ENCODE measurements around the gene CPVL. TPM values are rescaled to one million over a fixed set of nuclear protein-coding genes. Genes with fewer than 3 reads are reported as not detected.

The CPVL gene
- total RNA-seq, 1 donor from 2014 or later, result 86.3 TPM

- TF ChIP-seq CTCF (IDR thresholded peaks at IDR 0.05; ENCODE audit: borderline replicate concordance), result no peak
- no peaks in the 10 kb centered on the region for H3K27me3 ChIP-seq (ENCODE audit: low read depth)
- no peaks in the 10 kb centered on the region for H3K9me3 ChIP-seq (replicated peaks)
- H3K4me3 ChIP-seq, result no peak overlapping the region
- peaks cover 3% of the 10 kb centered on the region for H3K4me1 ChIP-seq
- H3K27ac ChIP-seq (replicated peaks), result no peak overlapping the region
- H3K36me3 ChIP-seq, result no peaks in the 10 kb centered on the region
- intact Hi-C loops (cut with micrococcal nuclease), result no loop called here
- no peak for DNase-seq
Observed at GRCh38 chr7:29063236-29063635, 83.1 kb downstream of the CPVL start.

GRCh38 chr7:29053105-29053872 lies 93.0 kb downstream of the CPVL start:
- no peak overlapping the region for H3K27ac ChIP-seq (replicated peaks)
- intact Hi-C loops (cut with micrococcal nuclease), result no loop called here
- no peaks in the 10 kb centered on the region for H3K4me1 ChIP-seq
- TF ChIP-seq CTCF (IDR thresholded peaks at IDR 0.05; ENCODE audit: borderline replicate concordance), result no peak
- DNase-seq, result no peak
- peaks cover 24% of the 10 kb centered on the region for H3K9me3 ChIP-seq (replicated peaks)
- no peaks in the 10 kb centered on the region for H3K27me3 ChIP-seq (ENCODE audit: low read depth)
- H3K36me3 ChIP-seq, result no peaks in the 10 kb centered on the region
- no peak overlapping the region for H3K4me3 ChIP-seq

GRCh38 chr7:29046978-29047377 lies 99.4 kb downstream of the CPVL start:
- Histone ChIP-seq H3K4me3 (no peak overlapping the region), H3K36me3 (no peaks in the 10 kb centered on the region), H3K4me1 (peaks cover 14% of the 10 kb centered on the region), H3K9me3 (replicated peaks) (no peaks in the 10 kb centered on the region), H3K27ac (replicated peaks) (no peak overlapping the region), H3K27me3 (ENCODE audit: low read depth) (no peaks in the 10 kb centered on the region)
- no peak for DNase-seq
- intact Hi-C loops (cut with micrococcal nuclease), result no loop called here
- no peak for TF ChIP-seq CTCF (IDR thresholded peaks at IDR 0.05; ENCODE audit: borderline replicate concordance)

GRCh38 chr7:29045258-29046086 lies 100.9 kb downstream of the CPVL start:
- Histone ChIP-seq H3K9me3 (replicated peaks) (no peaks in the 10 kb centered on the region), H3K36me3 (no peaks in the 10 kb centered on the region), H3K27me3 (ENCODE audit: low read depth) (no peaks in the 10 kb centered on the region), H3K4me3 (no peak overlapping the region), H3K27ac (replicated peaks) (no peak overlapping the region), H3K4me1 (peaks cover 22% of the 10 kb centered on the region)
- no peak for TF ChIP-seq CTCF (IDR thresholded peaks at IDR 0.05; ENCODE audit: borderline replicate concordance)
- intact Hi-C loops (cut with micrococcal nuclease), result no loop called here
- DNase-seq, result no peak

- DNase-seq, result no peak
- H3K9me3 ChIP-seq (replicated peaks), result no peaks in the 10 kb centered on the region
- peaks cover 31% of the 10 kb centered on the region for H3K4me1 ChIP-seq
- no peak for TF ChIP-seq CTCF (IDR thresholded peaks at IDR 0.05; ENCODE audit: borderline replicate concordance)
- H3K27ac ChIP-seq (replicated peaks), result no peak overlapping the region
- H3K36me3 ChIP-seq, result no peaks in the 10 kb centered on the region
- no peak overlapping the region for H3K4me3 ChIP-seq
- no peaks in the 10 kb centered on the region for H3K27me3 ChIP-seq (ENCODE audit: low read depth)
- intact Hi-C loops (cut with micrococcal nuclease), result no loop called here
Observed at GRCh38 chr7:29044554-29044953, 101.8 kb downstream of the CPVL start.
